Measurements from ENCODE around the gene ZNF219.

ZNF219 gene

DNA sequence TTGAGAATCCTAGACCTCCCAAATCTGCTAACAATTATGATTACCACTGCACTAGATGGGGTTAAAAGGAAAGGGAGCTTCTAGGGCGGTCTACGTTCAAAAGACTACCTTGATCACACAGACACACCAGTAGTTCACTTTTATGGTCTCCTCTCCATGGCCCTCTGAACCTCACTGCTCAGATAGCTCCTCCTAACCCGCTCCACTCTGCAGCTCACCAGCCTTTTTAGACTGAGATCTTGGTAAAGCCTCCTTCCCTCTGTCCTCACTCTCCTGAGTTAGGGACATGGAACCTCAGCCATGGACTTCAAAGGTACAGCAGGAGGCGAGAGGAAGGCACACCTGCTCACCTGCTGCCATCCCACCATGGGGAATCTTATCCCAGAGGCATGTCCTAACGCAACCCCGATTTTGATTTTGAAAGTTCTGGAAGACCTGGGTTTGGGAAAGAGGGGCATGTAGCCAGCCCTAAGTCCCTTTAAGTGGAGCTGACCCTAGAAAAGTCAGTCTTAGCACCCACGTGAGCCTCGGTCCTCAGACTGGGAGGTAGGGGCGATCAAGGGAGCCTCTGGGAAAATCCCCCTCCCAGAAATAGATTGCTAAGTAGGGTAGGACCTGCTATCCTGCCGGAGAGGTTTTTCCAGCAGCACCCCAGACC, 1.3 kb downstream of the ZNF219 start:
- Histone ChIP-seq H3K4me1 (peaks cover 45% of the 10 kb centered on the region), H3K79me2 (peaks cover 25% of the 10 kb centered on the region), H3K36me3 (ENCODE audit: control insufficient read depth, insufficient read depth, low read length) (no peaks in the 10 kb centered on the region), H3K27ac (peak overlapping the region; percentile 95), H3K4me3 (ENCODE audit: low read depth, low read length) (peak overlapping the region; percentile 38), H3K9ac (peak overlapping the region; percentile 41), H3K27me3 (ENCODE audit: control insufficient read depth, insufficient read depth, low read length) (no peaks in the 10 kb centered on the region), H3K9me3 (ENCODE audit: control insufficient read depth, low read length) (no peaks in the 10 kb centered on the region), H2AFZ (peak overlapping the region; percentile 65), H3K4me2 (ENCODE audit: low read length) (peak overlapping the region; percentile 58)
- TF ChIP-seq, protein P1, sequence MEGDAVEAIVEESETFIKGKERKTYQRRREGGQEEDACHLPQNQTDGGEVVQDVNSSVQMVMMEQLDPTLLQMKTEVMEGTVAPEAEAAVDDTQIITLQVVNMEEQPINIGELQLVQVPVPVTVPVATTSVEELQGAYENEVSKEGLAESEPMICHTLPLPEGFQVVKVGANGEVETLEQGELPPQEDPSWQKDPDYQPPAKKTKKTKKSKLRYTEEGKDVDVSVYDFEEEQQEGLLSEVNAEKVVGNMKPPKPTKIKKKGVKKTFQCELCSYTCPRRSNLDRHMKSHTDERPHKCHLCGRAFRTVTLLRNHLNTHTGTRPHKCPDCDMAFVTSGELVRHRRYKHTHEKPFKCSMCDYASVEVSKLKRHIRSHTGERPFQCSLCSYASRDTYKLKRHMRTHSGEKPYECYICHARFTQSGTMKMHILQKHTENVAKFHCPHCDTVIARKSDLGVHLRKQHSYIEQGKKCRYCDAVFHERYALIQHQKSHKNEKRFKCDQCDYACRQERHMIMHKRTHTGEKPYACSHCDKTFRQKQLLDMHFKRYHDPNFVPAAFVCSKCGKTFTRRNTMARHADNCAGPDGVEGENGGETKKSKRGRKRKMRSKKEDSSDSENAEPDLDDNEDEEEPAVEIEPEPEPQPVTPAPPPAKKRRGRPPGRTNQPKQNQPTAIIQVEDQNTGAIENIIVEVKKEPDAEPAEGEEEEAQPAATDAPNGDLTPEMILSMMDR (IDR thresholded peaks at IDR 0.05) = no peak

DNA sequence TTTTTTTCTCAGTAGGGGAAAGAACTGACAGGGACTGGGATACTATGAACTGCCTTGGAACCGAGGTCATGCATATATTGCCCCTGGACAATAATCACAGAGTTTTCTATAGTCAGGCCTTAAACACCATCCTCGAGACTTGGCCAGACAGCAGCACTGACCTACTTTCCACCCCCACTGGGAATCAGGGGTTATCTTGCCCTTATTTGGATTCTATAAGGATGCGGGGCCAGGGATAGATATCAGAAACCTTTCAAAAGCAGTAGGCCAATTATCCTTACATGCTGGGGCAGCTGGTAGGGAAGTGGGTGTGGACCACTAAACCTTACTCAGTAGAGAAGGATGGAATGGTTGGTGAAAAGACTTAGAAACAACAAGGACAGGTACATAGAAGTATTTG, 2.0 kb downstream of the ZNF219 start:
- H3K27ac ChIP-seq = peak overlapping the region; percentile 95
- peaks cover 41% of the 10 kb centered on the region for H3K4me1 ChIP-seq

DNA sequence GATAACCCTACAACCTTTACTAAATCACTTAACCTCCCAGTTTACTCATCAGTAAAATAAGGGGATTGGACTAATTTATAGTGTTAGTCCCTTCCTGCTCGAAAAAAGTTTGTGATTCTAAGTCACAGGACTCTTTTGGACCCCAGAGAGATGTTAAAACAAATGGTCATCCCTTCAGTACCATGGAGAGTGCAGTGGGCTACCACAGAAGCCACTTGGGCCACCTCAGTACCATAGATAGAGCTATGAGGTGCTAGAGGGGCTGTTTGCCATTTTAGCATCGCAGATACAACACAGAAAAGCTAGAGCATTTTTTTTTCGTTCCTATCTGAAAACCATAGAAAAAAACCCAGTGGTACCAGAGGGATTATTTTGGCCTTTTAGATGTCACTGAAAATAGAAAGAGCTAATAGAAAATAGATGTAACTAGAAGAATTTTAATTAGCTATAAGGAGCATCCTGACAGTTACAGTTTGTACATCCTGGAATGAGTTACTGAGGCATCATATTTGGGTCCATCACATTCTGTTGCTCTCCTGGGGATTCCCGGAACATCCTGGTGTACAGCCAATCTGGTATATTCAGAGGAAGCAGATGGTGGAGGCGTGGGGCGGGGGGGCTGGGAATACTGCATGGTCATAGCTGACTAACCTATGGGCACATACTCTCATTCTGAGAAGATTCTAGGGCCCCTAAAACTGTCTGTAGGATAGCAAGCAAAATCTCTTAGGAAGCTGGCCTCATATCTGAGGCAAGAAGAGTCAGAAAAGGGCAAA, 2.8 kb downstream of the ZNF219 start:
- Histone ChIP-seq H3K27me3 (ENCODE audit: control insufficient read depth, insufficient read depth, low read length) (no peaks in the 10 kb centered on the region), H3K4me1 (peaks cover 41% of the 10 kb centered on the region), H3K4me2 (ENCODE audit: low read length) (no peak overlapping the region)

More for the DNA sequence above, 2.0 kb downstream of the ZNF219 start:
- Histone ChIP-seq H3K27me3 (ENCODE audit: control insufficient read depth, insufficient read depth, low read length) (no peaks in the 10 kb centered on the region), H3K4me2 (ENCODE audit: low read length) (peak overlapping the region; percentile 4), H3K9ac (no peak overlapping the region), H3K79me2 (peaks cover 19% of the 10 kb centered on the region), H3K36me3 (ENCODE audit: control insufficient read depth, insufficient read depth, low read length) (no peaks in the 10 kb centered on the region), H3K9me3 (ENCODE audit: control insufficient read depth, low read length) (no peaks in the 10 kb centered on the region), H3K4me3 (ENCODE audit: low read depth, low read length) (no peak overlapping the region), H2AFZ (no peak overlapping the region)
- TF ChIP-seq, protein P1 (IDR thresholded peaks at IDR 0.05) = no peak

DNA sequence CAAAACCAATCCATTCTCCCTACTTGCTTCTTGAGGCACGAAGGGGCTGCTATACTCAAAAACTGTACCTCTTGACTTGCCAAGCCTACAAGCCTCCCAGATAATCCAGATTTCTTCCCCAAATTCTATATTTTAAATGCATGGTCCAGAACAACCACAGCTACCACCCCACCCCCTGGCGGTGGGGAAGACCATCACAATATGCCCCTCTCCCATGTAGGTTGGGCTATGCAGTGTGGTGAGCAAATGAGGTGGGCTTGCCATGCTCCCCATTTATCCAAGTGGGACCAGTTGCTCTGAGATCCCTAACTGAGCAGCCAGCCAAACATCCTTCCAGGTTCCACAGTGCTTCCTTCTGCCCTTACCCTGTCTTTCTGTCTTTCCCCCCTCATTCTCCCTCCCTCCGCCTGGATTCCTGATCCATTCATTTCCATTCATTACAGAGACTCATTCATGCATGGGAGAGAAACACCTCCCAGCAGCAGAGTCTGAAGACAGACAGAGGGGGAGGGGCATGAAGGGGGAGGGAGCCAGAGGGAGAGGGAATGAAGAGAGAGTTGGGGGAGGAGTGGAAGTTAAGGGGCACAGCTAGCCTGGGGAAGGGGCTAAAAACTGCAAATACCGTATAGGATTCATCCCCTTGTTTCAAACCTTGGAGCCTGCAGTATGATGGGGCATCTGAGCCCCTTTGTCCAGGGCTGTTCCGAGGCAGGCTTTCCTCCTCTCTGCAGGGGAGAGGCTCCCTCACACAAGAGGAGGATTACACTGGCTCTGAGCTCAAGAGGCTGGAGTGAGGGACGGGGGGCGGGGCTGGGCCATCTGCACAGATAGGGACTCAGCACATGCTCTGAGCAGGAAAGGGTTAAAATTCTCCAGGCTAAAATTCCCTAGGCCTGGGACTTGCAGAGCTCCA, 4.4 kb downstream of the ZNF219 start:
- Histone ChIP-seq H3K4me1 (peaks cover 33% of the 10 kb centered on the region), H3K27ac (peak overlapping the region; percentile 71), H3K36me3 (ENCODE audit: control insufficient read depth, insufficient read depth, low read length) (no peaks in the 10 kb centered on the region), H2AFZ (no peak overlapping the region), H3K9ac (no peak overlapping the region), H3K27me3 (ENCODE audit: control insufficient read depth, insufficient read depth, low read length) (no peaks in the 10 kb centered on the region), H3K9me3 (ENCODE audit: control insufficient read depth, low read length) (no peaks in the 10 kb centered on the region), H3K4me2 (ENCODE audit: low read length) (peak overlapping the region; percentile 62), H3K4me3 (ENCODE audit: low read depth, low read length) (peak overlapping the region; percentile 16), H3K79me2 (peaks cover 10% of the 10 kb centered on the region)
- TF ChIP-seq, protein P1 (IDR thresholded peaks at IDR 0.05) = no peak

More for the DNA sequence above, 2.8 kb downstream of the ZNF219 start:
- H2AFZ ChIP-seq = no peak overlapping the region
- H3K9ac ChIP-seq = no peak overlapping the region
- H3K9me3 ChIP-seq (ENCODE audit: control insufficient read depth, low read length) = no peaks in the 10 kb centered on the region
- H3K36me3 ChIP-seq (ENCODE audit: control insufficient read depth, insufficient read depth, low read length) = no peaks in the 10 kb centered on the region
- H3K4me3 ChIP-seq (ENCODE audit: low read depth, low read length) = no peak overlapping the region
- H3K27ac ChIP-seq = peak overlapping the region; percentile 95
- TF ChIP-seq, protein P1 (IDR thresholded peaks at IDR 0.05) = no peak
- H3K79me2 ChIP-seq = peaks cover 13% of the 10 kb centered on the region
